ENCODE data around the gene SLC25A42.
"Not testable (repeated sequence)": the region's sequence is repeated elsewhere in the genome, so short reads cannot be mapped to it uniquely, and the experiment has no call there.

The SLC25A42 gene

GRCh38 chr19:19063183-19064097, at the start of gene SLC25A42:
TSS of gene SLC25A42 (plus strand) at chr19:19063994. CDS start at chr19:19096125, 32,131 bp downstream.
- peak; percentile 96 for DNase-seq (ENCODE audit: low read depth, low spot score)

GRCh38 chr19:19021115-19021514, 42.7 kb upstream of the SLC25A42 start:
- DNase-seq (ENCODE audit: low read depth, low spot score): no peak

- DNase-seq (ENCODE audit: low read depth, low spot score): no peak
Observed at GRCh38 chr19:19022380-19022961, 41.3 kb upstream of the SLC25A42 start.

- DNase-seq (ENCODE audit: low read depth, low spot score): not testable (repeated sequence)
Observed at GRCh38 chr19:19023376-19023775, 40.4 kb upstream of the SLC25A42 start.

GRCh38 chr19:19025861-19026260, 37.9 kb upstream of the SLC25A42 start:
- DNase-seq (ENCODE audit: low read depth, low spot score): no peak

- no peak for DNase-seq (ENCODE audit: low read depth, low spot score)
Observed at GRCh38 chr19:19026299-19026971, 37.4 kb upstream of the SLC25A42 start.

- DNase-seq (ENCODE audit: low read depth, low spot score): no peak
Observed at GRCh38 chr19:19027228-19027627, 36.6 kb upstream of the SLC25A42 start.

- DNase-seq (ENCODE audit: low read depth, low spot score): no peak
Observed at GRCh38 chr19:19028526-19028925, 35.3 kb upstream of the SLC25A42 start.

GRCh38 chr19:19031891-19032290, 31.9 kb upstream of the SLC25A42 start:
- no peak for DNase-seq (ENCODE audit: low read depth, low spot score)

GRCh38 chr19:19032420-19033175, 31.2 kb upstream of the SLC25A42 start:
- DNase-seq (ENCODE audit: low read depth, low spot score): peak; percentile 88

- DNase-seq (ENCODE audit: low read depth, low spot score): no peak
Observed at GRCh38 chr19:19033176-19033425, 30.7 kb upstream of the SLC25A42 start.

GRCh38 chr19:19033426-19034203, 30.2 kb upstream of the SLC25A42 start, which contains the start of the genes ARMC6 and SUGP2:
TSS of gene ARMC6 (plus strand) at chr19:19033603. CDS start at chr19:19034210, 607 bp downstream.
TSS of gene SUGP2 (minus strand) at chr19:19033517. CDS start at chr19:19031071, 2,446 bp downstream.
- DNase-seq (ENCODE audit: low read depth, low spot score): no peak

GRCh38 chr19:19034204-19034624, 29.6 kb upstream of the SLC25A42 start:
- DNase-seq (ENCODE audit: low read depth, low spot score): peak; percentile 60

GRCh38 chr19:19039901-19040300, 23.9 kb upstream of the SLC25A42 start:
- no peak for DNase-seq (ENCODE audit: low read depth, low spot score)

- no peak for DNase-seq (ENCODE audit: low read depth, low spot score)
Observed at GRCh38 chr19:19040417-19040816, 23.4 kb upstream of the SLC25A42 start.

- DNase-seq (ENCODE audit: low read depth, low spot score): no peak
Observed at GRCh38 chr19:19042732-19043280, 21.0 kb upstream of the SLC25A42 start.

GRCh38 chr19:19043481-19043880, 20.3 kb upstream of the SLC25A42 start:
- DNase-seq (ENCODE audit: low read depth, low spot score): no peak

GRCh38 chr19:19043881-19044280, 19.9 kb upstream of the SLC25A42 start:
- DNase-seq (ENCODE audit: low read depth, low spot score): no peak

- no peak for DNase-seq (ENCODE audit: low read depth, low spot score)
Observed at GRCh38 chr19:19049406-19049805, 14.4 kb upstream of the SLC25A42 start.

GRCh38 chr19:19050104-19050503, 13.7 kb upstream of the SLC25A42 start:
- DNase-seq (ENCODE audit: low read depth, low spot score): no peak

GRCh38 chr19:19050731-19051130, 13.1 kb upstream of the SLC25A42 start:
- DNase-seq (ENCODE audit: low read depth, low spot score): no peak

Data from iPS DF 19.7 (cell line).